A673 (cell line): ENCODE data around the gene USP32.

Source experiments
- EZH2 ChIP-seq: fragments of 200-600 bp; sonication (generic); IDR thresholded peaks from 2 replicates; pipeline ENCODE4 v1.6.1; 2017; ENCODE audit warnings: borderline replicate concordance, low read depth, mild to moderate bottlenecking, mixed read lengths, antibody characterized with exemption, low read length; ENCODE audit not compliant: poor library complexity, severe bottlenecking
- TF ChIP-seq, protein P1 (sequence below): fragments of 300-800, 200-600 bp; sonication (generic); conservative IDR thresholded peaks from 2 replicates; pipeline ENCODE4 v1.5.1; 2017; ENCODE audit warnings: low read depth, mild to moderate bottlenecking, antibody characterized with exemption, low read length, moderate library complexity, mixed read lengths

DNA sequence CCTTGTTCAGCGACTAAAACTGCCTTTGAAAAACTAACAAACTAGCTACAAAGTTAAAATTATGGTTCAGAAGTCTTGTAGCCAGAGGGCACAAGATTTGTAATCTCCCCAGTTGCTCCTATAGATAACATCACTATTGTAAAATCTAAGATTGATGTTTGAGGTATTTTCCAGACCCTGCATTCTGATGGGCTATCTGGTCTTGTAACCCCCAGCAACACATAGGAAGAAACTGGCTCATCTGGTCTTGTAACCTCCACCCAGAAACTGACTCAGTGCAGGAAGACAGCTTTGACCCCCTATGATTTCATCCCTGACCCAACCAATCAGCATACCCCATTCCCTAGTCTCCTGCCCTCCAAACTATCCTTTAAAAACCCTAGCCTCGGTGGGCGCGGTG, 18.1 kb upstream of the USP32 start:
- TF ChIP-seq, protein P1, sequence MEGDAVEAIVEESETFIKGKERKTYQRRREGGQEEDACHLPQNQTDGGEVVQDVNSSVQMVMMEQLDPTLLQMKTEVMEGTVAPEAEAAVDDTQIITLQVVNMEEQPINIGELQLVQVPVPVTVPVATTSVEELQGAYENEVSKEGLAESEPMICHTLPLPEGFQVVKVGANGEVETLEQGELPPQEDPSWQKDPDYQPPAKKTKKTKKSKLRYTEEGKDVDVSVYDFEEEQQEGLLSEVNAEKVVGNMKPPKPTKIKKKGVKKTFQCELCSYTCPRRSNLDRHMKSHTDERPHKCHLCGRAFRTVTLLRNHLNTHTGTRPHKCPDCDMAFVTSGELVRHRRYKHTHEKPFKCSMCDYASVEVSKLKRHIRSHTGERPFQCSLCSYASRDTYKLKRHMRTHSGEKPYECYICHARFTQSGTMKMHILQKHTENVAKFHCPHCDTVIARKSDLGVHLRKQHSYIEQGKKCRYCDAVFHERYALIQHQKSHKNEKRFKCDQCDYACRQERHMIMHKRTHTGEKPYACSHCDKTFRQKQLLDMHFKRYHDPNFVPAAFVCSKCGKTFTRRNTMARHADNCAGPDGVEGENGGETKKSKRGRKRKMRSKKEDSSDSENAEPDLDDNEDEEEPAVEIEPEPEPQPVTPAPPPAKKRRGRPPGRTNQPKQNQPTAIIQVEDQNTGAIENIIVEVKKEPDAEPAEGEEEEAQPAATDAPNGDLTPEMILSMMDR: no peak
- TF ChIP-seq EZH2: no peak
